Mesenchymal stem cell (in vitro differentiated cells and primary cell): ENCODE measurements around the gene E2F3.
A peak's percentile ranks its signal among the peaks of the same experiment; 100 is the strongest.

Source experiments
- DNase-seq: peaks from one replicate; pipeline ENCODE4 v3.0.0-alpha.2; 2013
- H2AFZ ChIP-seq: one replicate; pipeline ENCODE4 v1.6.1; 2013; ENCODE audit warnings: low read depth, mild to moderate bottlenecking, control low read depth, inconsistent platforms, low read length, moderate library complexity
- H2AK5ac ChIP-seq: 2 replicates; pipeline ENCODE4 v1.6.1; 2013; ENCODE audit warnings: low read length, moderate library complexity, mild to moderate bottlenecking, inconsistent platforms; ENCODE audit not compliant: severe bottlenecking
- H2BK120ac ChIP-seq: one replicate; pipeline ENCODE4 v1.6.1; 2013; ENCODE audit warnings: low read depth, mild to moderate bottlenecking, inconsistent platforms, low read length, moderate library complexity
- H2BK12ac ChIP-seq, 2 experiments: one replicate each; pipeline ENCODE4 v1.6.1; 2013; ENCODE audit warnings: inconsistent platforms in 2 of 2, low read length in 2 of 2, mild to moderate bottlenecking in 2 of 2, moderate library complexity in 2 of 2, control low read depth in 1 of 2
- H2BK15ac ChIP-seq: one replicate; pipeline ENCODE4 v1.6.1; 2013; ENCODE audit warnings: mild to moderate bottlenecking, low read depth, inconsistent platforms; ENCODE audit not compliant: poor library complexity, severe bottlenecking
- H2BK5ac ChIP-seq: 2 replicates; pipeline ENCODE4 v1.6.1; 2013; ENCODE audit warnings: low read depth, mild to moderate bottlenecking, low read length, control low read depth, inconsistent platforms; ENCODE audit not compliant: poor library complexity, severe bottlenecking
- H3K14ac ChIP-seq, 2 experiments: one replicate each; pipeline ENCODE4 v1.6.1; 2013; ENCODE audit warnings: inconsistent platforms in 2 of 2, low read length in 2 of 2, control low read depth in 1 of 2, mild to moderate bottlenecking in 1 of 2, moderate library complexity in 1 of 2
- H3K18ac ChIP-seq, 2 experiments: one replicate each; pipeline ENCODE4 v1.6.1; 2013; ENCODE audit warnings: inconsistent platforms in 2 of 2, low read length in 2 of 2, control low read depth in 1 of 2, low read depth in 1 of 2, mild to moderate bottlenecking in 1 of 2
- H3K23ac ChIP-seq, 2 experiments: one replicate each; pipeline ENCODE4 v1.6.1; 2013; ENCODE audit warnings: inconsistent platforms in 2 of 2, low read length in 2 of 2, mild to moderate bottlenecking in 2 of 2, moderate library complexity in 2 of 2, control low read depth in 1 of 2
- H3K27ac ChIP-seq: 2 replicates; pipeline ENCODE4 v1.5.1; 2013; ENCODE audit warnings: mild to moderate bottlenecking, moderate library complexity, low read length, control low read depth, inconsistent platforms; ENCODE audit not compliant: poor library complexity, severe bottlenecking
- H3K27me3 ChIP-seq, 2 experiments: 2 replicates each; pipeline versions ENCODE4 v1.6.1 to v1.7.0; 2013; ENCODE audit warnings: low read length in 2 of 2, mild to moderate bottlenecking in 2 of 2, moderate library complexity in 2 of 2, control low read depth in 1 of 2, inconsistent platforms in 1 of 2; ENCODE audit not compliant: control insufficient read depth in 1 of 2, insufficient read depth in 1 of 2
- H3K36me3 ChIP-seq, 2 experiments: 2 replicates each; pipeline versions ENCODE4 v1.6.1 to v1.7.0; 2013; ENCODE audit warnings: low read length in 2 of 2, control low read depth in 1 of 2, inconsistent platforms in 1 of 2, low read depth in 1 of 2, mild to moderate bottlenecking in 1 of 2; ENCODE audit not compliant: insufficient read depth in 2 of 2, control insufficient read depth in 1 of 2
- H3K4ac ChIP-seq, 2 experiments: one replicate each; pipeline ENCODE4 v1.6.1; 2013; ENCODE audit warnings: inconsistent platforms in 2 of 2, low read length in 2 of 2, mild to moderate bottlenecking in 2 of 2, moderate library complexity in 2 of 2, control low read depth in 1 of 2, low read depth in 1 of 2
- H3K4me1 ChIP-seq: 2 replicates; pipeline ENCODE4 v1.6.1; 2013; ENCODE audit warnings: low read depth, low read length, control low read depth; ENCODE audit not compliant: control insufficient read depth, insufficient read depth
- H3K4me2 ChIP-seq: 2 replicates; pipeline ENCODE4 v1.6.1; 2013; ENCODE audit warnings: low read length, mild to moderate bottlenecking, inconsistent platforms; ENCODE audit not compliant: poor library complexity, severe bottlenecking
- H3K4me3 ChIP-seq, 2 experiments: 2 replicates each; pipeline versions ENCODE4 v1.5.1 to v1.7.0; 2013; ENCODE audit warnings: low read length in 2 of 2, mild to moderate bottlenecking in 2 of 2, control low read depth in 1 of 2, low read depth in 1 of 2; ENCODE audit not compliant: insufficient read depth in 1 of 2
- H3K79me1 ChIP-seq: replicated peaks from 2 replicates; pipeline ENCODE4 v1.6.1; 2013; ENCODE audit warnings: mild to moderate bottlenecking, control low read depth, low read length, inconsistent platforms; ENCODE audit not compliant: poor library complexity, severe bottlenecking
- H3K9ac ChIP-seq: 2 replicates; pipeline ENCODE4 v1.7.0; 2013; ENCODE audit warnings: mild to moderate bottlenecking, low read length, moderate library complexity
- H3K9me3 ChIP-seq: 2 replicates; pipeline ENCODE4 v1.7.0; 2013; ENCODE audit warnings: mild to moderate bottlenecking, low read length; ENCODE audit not compliant: control insufficient read depth
- H4K8ac ChIP-seq: one replicate; pipeline ENCODE4 v1.6.1; 2013; ENCODE audit warnings: inconsistent platforms, mild to moderate bottlenecking, low read length, moderate library complexity
- H4K91ac ChIP-seq: one replicate; pipeline ENCODE4 v1.6.1; 2013; ENCODE audit warnings: mild to moderate bottlenecking, low read length, inconsistent platforms
- WGBS: methylation state at CpG from one replicate; pipeline ENCODE4 v1.1.7; 2013; ENCODE audit warnings: mixed read lengths; 5-methylcytosine and 5-hydroxymethylcytosine counted together

The E2F3 gene

GRCh38 chr6:20414711-20415110 is 13.0 kb downstream of the E2F3 start:
- 95% methylated on average over 6 of the region's 8 CpGs for WGBS
- no peaks in the 10 kb centered on the region for H3K9me3 ChIP-seq
- H2BK15ac ChIP-seq = no peak overlapping the region
- H3K4me3 ChIP-seq = no peak overlapping the region
- no peak overlapping the region for H2AK5ac ChIP-seq
- peaks cover 10 to 19% of the 10 kb centered on the region in 2 experiments for H3K36me3 ChIP-seq
- no peak overlapping the region for H3K27ac ChIP-seq
- peaks cover 5% of the 10 kb centered on the region for H3K4me1 ChIP-seq
- no peak overlapping the region for H2BK120ac ChIP-seq
- H3K4ac ChIP-seq = no peak overlapping the region
- DNase-seq = no peak
- H2BK12ac ChIP-seq = no peak overlapping the region
- H4K91ac ChIP-seq = no peak overlapping the region
- no peaks in the 10 kb centered on the region for H3K27me3 ChIP-seq
- H2AFZ ChIP-seq = no peak overlapping the region
- no peak overlapping the region for H2BK5ac ChIP-seq
- no peak overlapping the region for H3K23ac ChIP-seq
- no peak overlapping the region for H4K8ac ChIP-seq
- no peak overlapping the region for H3K14ac ChIP-seq
- H3K79me1 ChIP-seq = peaks cover 6% of the 10 kb centered on the region
- H3K4me2 ChIP-seq = no peak overlapping the region
- no peak overlapping the region for H3K18ac ChIP-seq
- H3K9ac ChIP-seq = no peak overlapping the region

- Histone ChIP-seq H2BK5ac (no peak overlapping the region), H2BK12ac (no peak overlapping the region), H3K36me3 (peaks cover 10 to 19% of the 10 kb centered on the region in 2 experiments), H4K8ac (peak overlapping the region; percentile 21), H3K18ac (no peak overlapping the region), H2AFZ (no peak overlapping the region), H3K14ac (no peak overlapping the region), H3K79me1 (peaks cover 4% of the 10 kb centered on the region), H3K4me2 (no peak overlapping the region), H3K4me3 (no peak overlapping the region), H3K9me3 (no peaks in the 10 kb centered on the region), H3K4me1 (peaks cover 5% of the 10 kb centered on the region), H2AK5ac (no peak overlapping the region), H2BK120ac (no peak overlapping the region), H3K23ac (no peak overlapping the region), H3K9ac (no peak overlapping the region), H3K27ac (no peak overlapping the region), H4K91ac (no peak overlapping the region), H3K27me3 (no peaks in the 10 kb centered on the region), H3K4ac (no peak overlapping the region), H2BK15ac (no peak overlapping the region)
- 85% methylated on average over 2 of the region's 7 CpGs for WGBS
- no peak for DNase-seq
Observed at GRCh38 chr6:20415304-20415703, 13.6 kb downstream of the E2F3 start.

GRCh38 chr6:20415712-20416454 is 14.2 kb downstream of the E2F3 start:
- Histone ChIP-seq H2BK12ac (no peak overlapping the region), H3K27me3 (no peaks in the 10 kb centered on the region), H4K8ac (no peak overlapping the region), H3K23ac (no peak overlapping the region), H3K4me3 (no peak overlapping the region), H3K14ac (no peak overlapping the region), H3K9ac (no peak overlapping the region), H2BK120ac (no peak overlapping the region), H2AFZ (no peak overlapping the region), H2AK5ac (no peak overlapping the region), H3K4ac (no peak overlapping the region), H2BK15ac (no peak overlapping the region), H3K4me1 (peaks cover 5% of the 10 kb centered on the region), H4K91ac (no peak overlapping the region), H3K36me3 (peaks cover 10 to 19% of the 10 kb centered on the region in 2 experiments), H2BK5ac (no peak overlapping the region), H3K9me3 (no peaks in the 10 kb centered on the region), H3K18ac (no peak overlapping the region), H3K27ac (no peak overlapping the region), H3K4me2 (no peak overlapping the region), H3K79me1 (peaks cover 4% of the 10 kb centered on the region)
- DNase-seq = no peak
- 61% methylated on average over 5 of the region's 6 CpGs for WGBS

- 41% methylated on average over 2 of the region's 4 CpGs for WGBS
- H3K4me1 ChIP-seq = peaks cover 2% of the 10 kb centered on the region
Observed at GRCh38 chr6:20416567-20417345, 15.1 kb downstream of the E2F3 start.

More at GRCh38 chr6:20416567-20417345, 15.1 kb downstream of the E2F3 start:
- no peak overlapping the region for H2BK12ac ChIP-seq
- no peak overlapping the region for H3K23ac ChIP-seq
- H3K4me3 ChIP-seq = no peak overlapping the region
- H2AFZ ChIP-seq = no peak overlapping the region
- H2BK15ac ChIP-seq = no peak overlapping the region
- H2BK120ac ChIP-seq = no peak overlapping the region
- H3K14ac ChIP-seq = no peak overlapping the region
- H2AK5ac ChIP-seq = no peak overlapping the region
- H3K79me1 ChIP-seq = peaks cover 4% of the 10 kb centered on the region
- H3K27me3 ChIP-seq = no peaks in the 10 kb centered on the region
- DNase-seq = peak; percentile 53
- H3K9me3 ChIP-seq = no peaks in the 10 kb centered on the region
- no peak overlapping the region for H3K9ac ChIP-seq
- H3K18ac ChIP-seq = no peak overlapping the region
- H3K36me3 ChIP-seq = peaks cover 7 to 15% of the 10 kb centered on the region in 2 experiments
- no peak overlapping the region for H3K4ac ChIP-seq
- H3K4me2 ChIP-seq = no peak overlapping the region
- H2BK5ac ChIP-seq = no peak overlapping the region
- H3K27ac ChIP-seq = no peak overlapping the region
- H4K91ac ChIP-seq = no peak overlapping the region
- no peak overlapping the region for H4K8ac ChIP-seq
